GM12892 (cell line): Measurements from ENCODE around the gene LHFPL6.

Experiments
- POLR2A ChIP-seq: IDR thresholded peaks from 2 replicates; pipeline ENCODE4 v1.6.1; 2011; ENCODE audit warnings: low read depth, low read length, control low read depth
- TAF1 ChIP-seq: IDR thresholded peaks from 2 replicates; pipeline ENCODE4 v1.6.1; 2011; ENCODE audit warnings: low read depth, mild to moderate bottlenecking, control low read depth, low read length, borderline replicate concordance

GRCh38 chr13:39547108-39547507 is 55.9 kb downstream of the LHFPL6 start:
- TF ChIP-seq POLR2A (no peak), TAF1 (no peak)
